Effector CD4-positive, alpha-beta T cell (primary cell): ENCODE results near the gene ALDH16A1.

Source experiments
- DNase-seq: peaks from one replicate; pipeline ENCODE4 v3.0.0-alpha.2; 2020
- total RNA-seq: gene quantifications from one replicate; lab custom pipeline; 2026; lab: John Stamatoyannopoulos, UW

The ALDH16A1 gene
- 45.8 reads per million, percentile 66 among the genes with 10 or more reads in this experiment for total RNA-seq

- peak; percentile 96 for DNase-seq
Measured at GRCh38 chr19:49453013-49453756, at the start of gene ALDH16A1. TSS of gene ALDH16A1 (plus strand) at chr19:49453225. CDS start at chr19:49453332, 107 bp downstream.

DNA sequence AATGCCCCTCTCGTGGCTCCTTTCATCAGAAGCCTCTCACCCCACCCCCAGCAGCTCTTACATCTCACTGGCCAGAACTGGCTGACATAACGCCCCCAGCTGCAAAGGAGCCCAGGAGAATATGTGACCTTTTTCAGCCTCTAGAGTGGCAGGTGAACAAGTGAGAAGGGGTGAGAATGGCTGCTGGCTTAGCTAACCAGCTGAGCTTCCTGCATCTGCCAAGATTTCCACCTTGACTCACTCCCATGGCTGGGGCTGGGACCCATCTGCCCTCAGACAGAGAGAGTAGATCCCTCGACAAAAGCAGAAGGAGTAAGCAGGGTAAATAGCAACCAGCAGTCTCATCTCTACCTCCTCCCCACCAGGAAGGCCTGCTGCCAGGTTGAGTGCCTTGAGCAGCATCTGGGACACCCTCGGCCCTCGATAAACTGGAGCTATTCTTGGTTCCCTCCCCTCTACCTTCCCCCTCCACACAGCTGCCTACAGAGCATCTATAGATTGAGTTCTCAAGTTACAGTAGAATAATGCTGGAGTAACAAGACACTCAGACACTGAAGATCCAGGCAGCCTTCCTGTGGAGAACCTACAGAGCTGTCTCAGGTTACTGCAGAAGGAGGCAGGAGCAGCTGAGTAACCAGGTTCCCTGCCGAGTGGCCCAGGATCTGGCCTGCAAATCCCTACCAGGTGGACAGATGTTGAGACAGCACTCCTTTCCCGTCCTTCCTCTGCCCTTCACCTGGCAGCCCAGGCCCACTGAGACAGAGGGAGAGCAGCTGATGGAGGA, 49.4 kb upstream of the ALDH16A1 start:
- DNase-seq, result no peak

DNA sequence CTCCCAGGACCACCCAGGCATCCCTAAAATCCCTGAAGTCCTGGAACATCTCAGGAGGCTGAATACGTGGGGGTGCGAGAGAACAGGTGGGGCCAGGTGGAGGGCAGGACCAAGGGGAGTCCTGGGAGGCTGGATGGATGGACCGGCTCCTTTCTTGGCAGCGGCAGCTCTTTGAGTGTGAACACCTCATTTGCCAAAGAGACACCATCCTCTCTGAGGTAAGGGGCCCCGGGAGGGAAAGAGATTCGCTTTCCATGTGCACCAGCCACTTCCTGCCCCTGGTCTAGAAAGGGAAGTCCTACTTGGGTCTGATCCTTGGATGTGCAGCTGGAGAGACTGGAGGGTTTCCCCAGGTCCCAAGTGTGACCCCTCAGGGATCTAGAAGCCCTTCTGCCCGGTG, 45.9 kb upstream of the ALDH16A1 start:
- no peak for DNase-seq

- DNase-seq, result no peak
Measured at GRCh38 chr19:49407482-49408015, 45.5 kb upstream of the ALDH16A1 start.

DNA sequence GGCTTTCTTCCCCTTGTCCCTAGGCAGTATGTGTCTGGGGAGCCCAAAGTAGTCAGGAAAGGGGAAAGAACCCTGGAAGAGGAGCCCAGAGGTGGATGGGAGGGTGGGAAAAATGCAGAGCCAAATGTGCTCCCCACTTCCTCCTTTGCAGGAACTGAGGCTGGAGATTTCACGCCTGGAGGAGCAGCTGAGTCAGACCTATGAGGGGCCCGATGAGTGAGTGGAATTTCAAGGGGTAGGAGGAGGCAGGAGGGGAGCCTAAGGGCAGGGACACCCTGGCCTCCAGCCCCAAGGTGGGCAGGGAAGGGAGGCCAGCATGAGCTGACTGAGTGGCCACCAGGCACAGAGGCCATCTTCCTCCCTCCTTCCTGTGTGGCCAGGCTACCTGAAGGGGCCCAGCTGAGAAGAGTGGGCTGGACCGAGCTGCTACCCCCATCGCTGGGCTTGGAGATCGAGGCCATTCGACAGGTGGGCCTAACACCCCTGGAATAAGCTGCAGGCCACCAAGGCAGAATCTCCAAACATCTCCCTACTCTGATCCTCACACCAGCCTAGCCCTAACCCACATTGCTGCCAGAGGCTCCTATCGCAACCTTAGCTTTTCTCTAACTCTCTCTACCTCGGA, 44.1 kb upstream of the ALDH16A1 start:
- no peak for DNase-seq

- DNase-seq, result no peak
Measured at GRCh38 chr19:49409441-49410029, 43.5 kb upstream of the ALDH16A1 start.

DNA sequence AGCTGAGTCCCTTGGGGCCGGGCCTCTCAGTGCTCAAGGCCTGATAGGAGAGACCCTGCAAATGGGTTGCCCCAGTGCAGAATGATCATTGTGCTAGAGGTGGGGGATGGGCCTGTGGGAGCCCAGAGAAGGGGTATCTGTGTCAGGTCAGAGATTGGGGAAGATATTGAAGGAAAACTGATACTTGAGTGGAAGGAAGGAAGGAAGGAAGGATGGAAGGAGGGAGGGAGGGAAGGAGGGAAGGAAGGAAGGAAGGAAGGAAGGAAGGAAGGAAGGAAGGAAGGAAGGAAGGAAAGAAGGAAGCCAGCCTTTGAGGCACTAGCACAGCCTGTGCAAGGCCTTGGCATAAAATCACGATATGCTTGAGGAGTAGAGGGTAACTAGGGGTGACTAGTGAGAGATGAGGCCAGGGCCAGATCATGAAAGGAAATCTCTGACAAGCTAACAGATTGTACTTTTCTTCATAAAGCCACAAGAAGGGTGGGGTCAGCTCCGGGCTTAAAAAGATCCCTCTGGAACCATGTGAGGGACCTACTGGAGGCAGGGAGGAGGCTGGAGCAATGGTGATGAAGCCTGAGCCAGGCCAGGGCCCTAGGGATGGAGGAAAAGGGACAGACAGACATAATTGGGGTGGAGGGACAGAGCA, 41.2 kb upstream of the ALDH16A1 start:
- no peak for DNase-seq

- DNase-seq, result no peak
Measured at GRCh38 chr19:49413348-49413747, 39.7 kb upstream of the ALDH16A1 start.

GRCh38 chr19:49414256-49414655, 38.8 kb upstream of the ALDH16A1 start:
- DNase-seq, result no peak

DNA sequence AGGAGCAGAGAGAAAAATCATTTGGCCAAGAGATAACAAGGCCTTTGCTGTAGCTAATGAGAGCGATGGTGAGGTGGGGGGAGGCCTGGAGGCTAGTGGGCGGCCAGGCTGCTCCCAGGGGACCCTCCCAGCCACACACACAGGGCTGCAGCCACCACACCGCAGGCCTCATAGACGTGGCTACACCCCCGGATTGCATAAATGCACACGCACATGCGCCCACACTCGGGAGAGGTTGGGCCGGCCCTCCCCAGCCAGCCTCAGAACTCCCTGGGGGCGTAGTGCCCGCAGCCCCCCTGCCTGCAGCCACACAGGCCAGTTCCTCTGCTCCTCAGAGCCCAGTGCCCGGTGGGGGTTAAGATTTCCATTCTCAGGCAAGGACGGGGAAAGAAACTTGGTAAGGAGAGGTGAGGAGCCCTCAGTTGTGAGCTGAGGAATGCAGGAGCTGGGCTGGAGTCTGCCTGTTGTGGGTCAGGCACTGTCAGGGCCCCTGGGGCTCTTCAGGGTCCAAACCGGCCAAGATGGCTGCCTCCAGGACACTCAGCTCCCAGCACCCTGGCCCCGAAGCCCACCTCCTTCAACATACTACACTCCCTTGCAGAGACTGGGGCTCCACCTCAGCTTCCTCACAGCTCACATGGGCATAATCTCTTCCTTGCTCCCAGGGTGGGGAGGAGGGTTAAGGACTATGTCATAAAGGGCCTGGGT, 37.8 kb upstream of the ALDH16A1 start:
- no peak for DNase-seq

GRCh38 chr19:49415810-49416200, 37.2 kb upstream of the ALDH16A1 start:
- DNase-seq, result no peak

GRCh38 chr19:49417088-49417487, 35.9 kb upstream of the ALDH16A1 start:
- no peak for DNase-seq

DNA sequence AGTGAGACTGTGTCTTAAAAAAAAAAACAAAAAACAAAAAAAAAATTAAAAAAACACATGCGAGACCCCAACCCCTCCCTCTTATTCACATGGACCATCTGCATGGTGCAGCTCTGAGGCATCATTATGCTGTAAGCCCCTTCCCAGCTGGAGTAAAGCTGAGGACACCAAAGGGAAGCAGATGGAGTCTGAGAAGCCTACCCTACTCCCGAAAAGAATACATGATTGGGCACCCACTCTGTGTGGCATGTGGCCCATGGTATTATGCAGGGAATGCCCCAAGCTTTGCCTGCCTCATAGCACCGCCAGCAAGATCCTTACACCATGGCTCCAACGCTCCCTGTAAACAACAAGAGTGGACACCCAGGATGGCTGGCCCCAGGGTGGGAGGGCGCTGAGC, 34.5 kb upstream of the ALDH16A1 start:
- DNase-seq, result no peak

- DNase-seq, result no peak
Measured at GRCh38 chr19:49419173-49419572, 33.9 kb upstream of the ALDH16A1 start.

- DNase-seq, result no peak
Measured at GRCh38 chr19:49420227-49420626, 32.8 kb upstream of the ALDH16A1 start.

DNA sequence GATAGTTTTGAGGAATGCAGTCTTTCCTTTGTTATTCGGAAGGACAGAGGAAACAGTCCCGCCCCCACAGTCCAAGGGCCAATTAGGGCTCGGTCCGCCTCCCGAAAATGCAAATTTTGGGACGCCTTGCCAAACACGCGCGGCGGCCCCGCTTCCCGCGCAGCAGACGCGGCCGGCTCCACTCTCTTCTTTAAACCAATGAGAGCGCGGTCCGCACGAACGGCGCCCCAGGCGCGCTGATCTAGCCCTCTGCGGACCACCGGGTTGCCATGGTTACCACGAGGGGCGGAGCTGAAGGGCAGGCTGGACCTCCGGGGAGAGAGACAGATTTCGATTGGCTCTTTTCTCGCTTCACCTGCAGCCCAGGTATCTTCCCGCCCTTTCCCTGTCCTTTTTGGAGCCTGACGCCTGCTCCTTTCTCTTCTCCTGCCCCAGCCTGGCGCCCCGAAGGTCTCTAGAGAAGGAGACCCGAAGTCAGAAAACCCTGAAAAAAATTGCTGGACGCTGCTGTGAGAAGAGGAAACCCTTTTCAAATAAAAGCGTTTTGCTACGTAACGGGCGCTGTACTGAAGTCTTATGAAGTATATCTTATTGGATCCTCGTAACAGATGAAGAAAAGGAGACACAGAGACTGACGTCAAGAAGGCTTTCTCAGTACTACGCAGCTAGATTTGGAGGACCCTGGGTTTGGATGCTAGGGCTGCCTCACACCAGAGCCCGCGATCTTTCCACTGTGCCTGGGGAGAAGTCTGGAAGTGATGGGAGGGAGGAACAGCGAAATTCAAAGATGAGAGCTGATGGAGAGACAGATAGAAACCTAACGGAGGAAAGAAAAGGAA, 31.8 kb upstream of the ALDH16A1 start:
- DNase-seq, result no peak

- no peak for DNase-seq
Measured at GRCh38 chr19:49421878-49422202, 31.2 kb upstream of the ALDH16A1 start.

DNA sequence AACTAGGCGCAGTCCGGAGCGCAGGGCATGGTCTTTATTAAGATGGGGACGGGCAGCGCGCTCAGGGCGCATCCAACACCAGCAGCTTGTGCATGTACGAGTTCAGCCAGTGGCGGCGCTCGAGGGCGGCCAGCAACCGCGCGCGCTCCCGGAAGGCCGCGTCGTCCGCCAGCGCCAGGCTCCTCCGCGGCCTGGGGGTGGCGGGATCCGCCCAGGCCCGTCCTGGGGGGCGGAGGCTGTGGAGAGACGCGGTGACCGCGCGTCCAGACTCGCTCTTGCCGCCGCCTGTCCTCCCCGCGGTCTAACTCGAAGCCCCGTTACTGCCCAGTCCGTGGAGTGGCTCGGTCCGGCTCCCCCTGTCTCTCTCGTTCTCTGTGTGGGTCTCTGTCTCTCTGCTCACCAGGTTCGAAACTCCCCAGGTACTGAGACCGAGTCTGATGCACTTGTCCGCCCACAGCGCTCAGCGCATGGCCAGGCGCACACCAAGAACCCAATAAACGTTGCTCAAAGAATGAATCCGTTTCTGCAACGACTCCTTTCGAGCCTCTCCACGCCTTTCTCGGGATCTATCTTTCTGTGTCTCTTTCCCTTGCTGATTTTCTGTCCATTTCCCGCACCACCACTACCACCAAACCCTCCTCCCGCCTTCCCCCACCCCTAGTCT, 30.5 kb upstream of the ALDH16A1 start:
- DNase-seq, result no peak

DNA sequence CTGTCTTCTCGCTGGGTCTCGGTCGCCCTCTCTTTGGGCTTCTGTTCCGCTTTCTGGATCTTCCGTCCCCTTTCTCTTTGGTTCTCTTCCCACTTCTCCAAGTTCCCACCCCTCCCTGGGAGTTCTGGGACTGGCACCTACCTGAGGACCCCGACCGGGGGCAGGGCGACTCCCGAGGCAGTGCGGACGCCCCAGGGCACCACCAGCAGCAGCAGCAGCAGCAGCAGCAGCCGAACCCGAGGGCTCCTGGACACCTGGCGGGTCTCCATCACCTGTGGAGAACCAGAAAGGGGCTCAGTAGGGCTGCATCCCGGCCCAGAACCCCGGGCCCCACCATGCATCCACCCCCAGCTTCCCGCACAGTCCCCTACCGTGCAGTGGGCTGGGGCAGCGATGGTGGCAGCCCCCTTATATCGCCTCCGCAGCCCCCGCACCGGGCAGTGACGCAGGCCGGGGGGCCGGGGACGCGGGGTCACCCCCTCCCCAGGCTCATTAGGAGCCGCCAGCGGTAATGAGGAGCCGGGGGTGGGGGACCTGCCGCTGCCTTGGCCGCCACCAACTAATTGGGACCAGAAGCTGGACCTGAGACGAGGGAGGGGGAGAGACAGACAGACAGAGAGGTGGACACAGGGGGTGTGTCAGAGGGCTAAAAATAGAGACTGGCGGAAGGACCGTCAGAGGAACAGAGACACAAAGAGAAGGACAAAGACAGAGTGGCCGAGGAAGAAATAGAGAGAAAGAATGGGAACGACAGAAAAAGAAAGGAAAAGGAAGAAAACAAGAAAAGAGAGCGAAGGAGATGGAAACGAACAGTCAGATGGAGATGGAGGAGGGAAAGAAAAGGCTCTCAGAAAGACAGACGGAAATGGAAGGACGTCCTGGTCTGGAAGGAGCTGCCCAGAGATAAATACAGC, 29.7 kb upstream of the ALDH16A1 start, which contains the start of gene PTH2:
Gene PTH2, minus strand, starts transcription at position 371 of the 914 bp plus-strand sequence. Its CDS starts 102 bp downstream, at position 269.
- DNase-seq, result no peak
